ENCODE results near the gene ADGRB3.

Gene ADGRB3

DNA sequence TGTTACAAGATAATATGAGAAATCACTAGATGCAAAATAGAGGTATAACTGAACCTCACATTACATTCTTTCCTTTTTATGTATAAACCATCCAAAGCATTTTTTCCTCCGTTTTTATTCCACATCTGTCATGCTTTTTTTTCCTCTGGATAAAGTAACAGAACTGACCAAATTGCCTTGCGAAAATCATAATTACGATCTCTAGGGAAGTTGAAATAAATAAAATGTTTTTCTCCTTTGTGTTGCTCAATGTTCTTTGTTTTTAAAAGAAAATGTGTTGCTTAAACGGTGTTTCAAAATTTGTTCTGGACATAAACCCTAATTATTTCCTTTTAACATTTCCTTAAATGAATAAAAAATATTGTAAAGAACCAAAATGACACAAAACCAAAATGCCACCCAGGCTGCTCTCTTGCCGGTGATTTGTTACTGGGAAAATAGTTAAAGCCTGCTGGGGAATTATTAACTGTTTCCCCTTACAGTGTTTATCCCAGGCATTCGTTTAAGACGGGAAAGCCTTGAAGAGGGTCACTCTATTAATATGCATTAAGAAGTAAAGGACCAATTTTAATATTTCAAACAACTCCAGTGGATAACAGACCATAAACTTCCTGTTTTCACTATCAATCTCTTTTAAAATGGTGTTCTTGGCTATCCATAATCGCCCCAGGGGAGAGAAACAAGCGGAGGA lies 1.7 kb upstream of the ADGRB3 start:
- Histone ChIP-seq H3K27ac (peak overlapping the region; percentile 90 to 91), H3K4me3 (peak overlapping the region; percentile 81)
- TF ChIP-seq, protein P1, sequence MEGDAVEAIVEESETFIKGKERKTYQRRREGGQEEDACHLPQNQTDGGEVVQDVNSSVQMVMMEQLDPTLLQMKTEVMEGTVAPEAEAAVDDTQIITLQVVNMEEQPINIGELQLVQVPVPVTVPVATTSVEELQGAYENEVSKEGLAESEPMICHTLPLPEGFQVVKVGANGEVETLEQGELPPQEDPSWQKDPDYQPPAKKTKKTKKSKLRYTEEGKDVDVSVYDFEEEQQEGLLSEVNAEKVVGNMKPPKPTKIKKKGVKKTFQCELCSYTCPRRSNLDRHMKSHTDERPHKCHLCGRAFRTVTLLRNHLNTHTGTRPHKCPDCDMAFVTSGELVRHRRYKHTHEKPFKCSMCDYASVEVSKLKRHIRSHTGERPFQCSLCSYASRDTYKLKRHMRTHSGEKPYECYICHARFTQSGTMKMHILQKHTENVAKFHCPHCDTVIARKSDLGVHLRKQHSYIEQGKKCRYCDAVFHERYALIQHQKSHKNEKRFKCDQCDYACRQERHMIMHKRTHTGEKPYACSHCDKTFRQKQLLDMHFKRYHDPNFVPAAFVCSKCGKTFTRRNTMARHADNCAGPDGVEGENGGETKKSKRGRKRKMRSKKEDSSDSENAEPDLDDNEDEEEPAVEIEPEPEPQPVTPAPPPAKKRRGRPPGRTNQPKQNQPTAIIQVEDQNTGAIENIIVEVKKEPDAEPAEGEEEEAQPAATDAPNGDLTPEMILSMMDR (IDR thresholded peaks at IDR 0.05) = no peak
- DNase-seq (ENCODE audit: low spot score) = no peak

DNA sequence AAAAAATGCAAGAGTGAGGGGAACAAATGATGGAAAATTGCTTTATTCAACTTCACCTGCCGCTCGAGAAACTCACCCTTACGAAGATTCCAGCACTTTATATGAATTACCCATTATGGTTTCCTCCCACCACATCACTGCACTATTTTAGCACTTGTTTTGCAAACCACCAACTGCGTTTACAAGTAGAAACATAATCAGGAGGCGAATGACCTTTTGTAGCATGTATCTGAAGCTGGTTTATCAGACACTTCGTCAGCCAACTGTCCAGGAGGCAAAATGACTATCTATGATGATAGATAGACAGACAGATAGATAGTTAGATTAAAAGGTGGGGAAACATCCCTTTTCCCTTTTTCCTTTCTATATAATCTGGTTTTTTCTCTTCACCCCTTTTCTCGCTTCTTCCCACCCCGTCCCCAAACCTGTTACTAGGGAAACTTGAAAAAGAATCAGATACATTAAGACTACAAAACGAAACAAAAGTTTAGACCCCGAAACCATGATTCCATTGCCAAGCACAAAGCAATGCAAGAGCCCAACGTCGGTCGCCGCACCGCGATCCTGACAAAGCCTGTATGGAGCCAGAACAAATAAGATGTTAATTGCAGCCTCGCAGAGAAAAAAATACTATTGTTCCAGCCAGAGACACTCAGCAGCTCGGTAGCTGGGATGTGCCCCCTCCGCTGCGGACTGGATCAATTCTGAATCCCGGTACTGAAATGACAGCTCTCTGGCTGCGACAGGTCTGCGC lies 933 bp upstream of the ADGRB3 start:
- DNase-seq (ENCODE audit: low spot score) = no peak
- Histone ChIP-seq H3K27ac (peak overlapping the region; percentile 90 to 91), H3K4me3 (peak overlapping the region; percentile 81)
- TF ChIP-seq, protein P1 (IDR thresholded peaks at IDR 0.05) = no peak

DNA sequence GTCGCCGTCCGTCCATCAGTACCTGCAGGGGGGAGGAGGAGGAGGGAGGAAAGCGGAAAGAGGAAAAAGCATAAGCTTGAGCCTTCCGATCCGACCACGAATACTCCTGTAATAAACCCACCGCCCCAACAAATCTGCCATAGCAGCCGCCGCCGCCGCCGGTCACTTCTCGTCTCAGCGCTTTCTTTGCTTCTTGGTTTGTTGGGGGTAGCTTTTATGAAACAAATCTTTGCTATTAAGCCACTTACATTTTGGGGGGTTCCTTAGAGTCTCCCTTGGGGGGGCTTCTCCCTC lies 277 bp downstream of the ADGRB3 start:
- Histone ChIP-seq H3K27ac (peak overlapping the region; percentile 47 to 91), H3K4me3 (peak overlapping the region; percentile 81)
- DNase-seq (ENCODE audit: low spot score) = no peak
- TF ChIP-seq, protein P1 (IDR thresholded peaks at IDR 0.05) = no peak

DNA sequence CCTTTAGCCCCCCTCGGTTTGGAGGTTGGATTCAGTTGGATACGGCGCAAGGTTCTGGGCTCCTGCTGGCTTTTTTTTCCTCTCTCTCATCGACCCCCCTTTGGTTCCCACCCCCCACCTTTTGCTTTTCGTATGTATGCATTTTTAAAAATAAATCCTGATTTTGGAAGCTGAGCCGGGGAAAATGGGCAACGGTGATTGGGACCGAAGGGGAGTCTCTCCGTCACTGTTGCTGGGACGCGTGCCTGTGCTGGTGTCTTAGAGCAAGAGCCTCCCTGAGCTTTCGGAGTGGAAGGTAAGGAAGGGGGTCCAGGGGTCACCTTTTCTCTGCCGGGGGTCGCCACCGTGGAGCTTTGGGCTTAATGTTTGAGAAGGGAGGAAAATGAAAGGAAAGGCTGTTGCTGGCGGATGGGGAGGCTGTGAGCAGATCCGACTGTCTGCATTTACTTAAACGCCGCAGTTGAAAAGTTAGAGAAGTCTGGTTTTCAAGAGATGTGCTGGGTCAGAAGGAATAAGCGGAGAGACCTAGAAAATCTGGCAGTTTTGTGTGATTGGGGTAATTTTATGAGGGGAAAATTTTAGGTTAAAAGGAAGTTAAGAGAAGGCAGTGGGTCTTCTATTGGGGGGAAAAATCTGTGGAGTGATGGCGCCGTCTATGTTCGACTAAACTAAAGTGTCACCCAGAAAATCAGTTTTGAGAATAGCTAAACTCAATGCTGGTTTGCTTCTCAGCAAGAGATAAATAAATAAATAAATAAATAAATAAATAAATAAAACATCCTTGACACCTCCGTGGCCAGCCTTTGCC lies 828 bp downstream of the ADGRB3 start:
- DNase-seq (ENCODE audit: low spot score) = peak; percentile 81
- peak overlapping the region; percentile 81 for H3K4me3 ChIP-seq
- peak overlapping the region; percentile 47 to 91 for H3K27ac ChIP-seq
- TF ChIP-seq, protein P1 (IDR thresholded peaks at IDR 0.05) = no peak

DNA sequence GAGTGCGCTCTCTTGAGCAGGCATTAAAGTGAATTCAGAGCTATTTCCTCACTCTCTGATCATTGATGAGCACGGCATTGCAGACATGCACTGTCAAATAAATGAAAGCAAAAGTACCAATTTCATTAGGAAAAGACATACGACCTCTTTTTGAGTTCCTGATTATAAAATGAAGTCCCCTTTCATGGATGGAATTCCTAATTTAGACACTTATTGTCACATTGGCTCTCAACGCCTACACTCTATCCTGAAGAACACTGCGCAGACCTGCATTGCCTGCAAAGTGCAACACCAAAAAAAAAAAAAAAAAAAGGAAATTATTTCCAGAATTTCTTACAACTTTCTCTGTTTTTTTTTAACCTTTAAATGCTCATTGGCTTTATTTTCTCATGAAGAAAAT lies 1.6 kb downstream of the ADGRB3 start:
- TF ChIP-seq, protein P1 (IDR thresholded peaks at IDR 0.05) = no peak
- peak overlapping the region in 1 of 2 donors; percentile 47 for H3K27ac ChIP-seq
- H3K4me3 ChIP-seq = peak overlapping the region; percentile 81
- DNase-seq (ENCODE audit: low spot score) = no peak

GRCh38 chr6:68637071-68637470 lies 2.0 kb downstream of the ADGRB3 start:
- TF ChIP-seq, protein P1 (IDR thresholded peaks at IDR 0.05) = no peak

More at GRCh38 chr6:68637071-68637470, 2.0 kb downstream of the ADGRB3 start:
- Histone ChIP-seq H3K4me3 (peak overlapping the region; percentile 81), H3K27ac (no peak overlapping the region)
- no peak for DNase-seq (ENCODE audit: low spot score)

Data from coronary artery (tissue), 2 donors.